Mesenchymal stem cell (in vitro differentiated cells and primary cell): ENCODE measurements around the gene EMP1.

Experiments
- DNase-seq: peaks from one replicate; pipeline ENCODE4 v3.0.0-alpha.2; 2013
- H2AFZ ChIP-seq: one replicate; pipeline ENCODE4 v1.6.1; 2013; ENCODE audit warnings: low read depth, mild to moderate bottlenecking, control low read depth, inconsistent platforms, low read length, moderate library complexity
- H2AK5ac ChIP-seq: 2 replicates; pipeline ENCODE4 v1.6.1; 2013; ENCODE audit warnings: low read length, moderate library complexity, mild to moderate bottlenecking, inconsistent platforms; ENCODE audit not compliant: severe bottlenecking
- H2BK120ac ChIP-seq: one replicate; pipeline ENCODE4 v1.6.1; 2013; ENCODE audit warnings: low read depth, mild to moderate bottlenecking, inconsistent platforms, low read length, moderate library complexity
- H2BK12ac ChIP-seq, 2 experiments: one replicate each; pipeline ENCODE4 v1.6.1; 2013; ENCODE audit warnings: inconsistent platforms in 2 of 2, low read length in 2 of 2, mild to moderate bottlenecking in 2 of 2, moderate library complexity in 2 of 2, control low read depth in 1 of 2
- H2BK15ac ChIP-seq: one replicate; pipeline ENCODE4 v1.6.1; 2013; ENCODE audit warnings: mild to moderate bottlenecking, low read depth, inconsistent platforms; ENCODE audit not compliant: poor library complexity, severe bottlenecking
- H2BK5ac ChIP-seq: 2 replicates; pipeline ENCODE4 v1.6.1; 2013; ENCODE audit warnings: low read depth, mild to moderate bottlenecking, low read length, control low read depth, inconsistent platforms; ENCODE audit not compliant: poor library complexity, severe bottlenecking
- H3K14ac ChIP-seq, 2 experiments: one replicate each; pipeline ENCODE4 v1.6.1; 2013; ENCODE audit warnings: inconsistent platforms in 2 of 2, low read length in 2 of 2, control low read depth in 1 of 2, mild to moderate bottlenecking in 1 of 2, moderate library complexity in 1 of 2
- H3K18ac ChIP-seq, 2 experiments: one replicate each; pipeline ENCODE4 v1.6.1; 2013; ENCODE audit warnings: inconsistent platforms in 2 of 2, low read length in 2 of 2, control low read depth in 1 of 2, low read depth in 1 of 2, mild to moderate bottlenecking in 1 of 2
- H3K23ac ChIP-seq, 2 experiments: one replicate each; pipeline ENCODE4 v1.6.1; 2013; ENCODE audit warnings: inconsistent platforms in 2 of 2, low read length in 2 of 2, mild to moderate bottlenecking in 2 of 2, moderate library complexity in 2 of 2, control low read depth in 1 of 2
- H3K27ac ChIP-seq: 2 replicates; pipeline ENCODE4 v1.5.1; 2013; ENCODE audit warnings: mild to moderate bottlenecking, moderate library complexity, low read length, control low read depth, inconsistent platforms; ENCODE audit not compliant: poor library complexity, severe bottlenecking
- H3K27me3 ChIP-seq, 2 experiments: 2 replicates each; pipeline versions ENCODE4 v1.6.1 to v1.7.0; 2013; ENCODE audit warnings: low read length in 2 of 2, mild to moderate bottlenecking in 2 of 2, moderate library complexity in 2 of 2, control low read depth in 1 of 2, inconsistent platforms in 1 of 2; ENCODE audit not compliant: control insufficient read depth in 1 of 2, insufficient read depth in 1 of 2
- H3K36me3 ChIP-seq, 2 experiments: 2 replicates each; pipeline versions ENCODE4 v1.6.1 to v1.7.0; 2013; ENCODE audit warnings: low read length in 2 of 2, control low read depth in 1 of 2, inconsistent platforms in 1 of 2, low read depth in 1 of 2, mild to moderate bottlenecking in 1 of 2; ENCODE audit not compliant: insufficient read depth in 2 of 2, control insufficient read depth in 1 of 2
- H3K4ac ChIP-seq, 2 experiments: one replicate each; pipeline ENCODE4 v1.6.1; 2013; ENCODE audit warnings: inconsistent platforms in 2 of 2, low read length in 2 of 2, mild to moderate bottlenecking in 2 of 2, moderate library complexity in 2 of 2, control low read depth in 1 of 2, low read depth in 1 of 2
- H3K4me1 ChIP-seq: 2 replicates; pipeline ENCODE4 v1.6.1; 2013; ENCODE audit warnings: low read depth, low read length, control low read depth; ENCODE audit not compliant: control insufficient read depth, insufficient read depth
- H3K4me2 ChIP-seq: 2 replicates; pipeline ENCODE4 v1.6.1; 2013; ENCODE audit warnings: low read length, mild to moderate bottlenecking, inconsistent platforms; ENCODE audit not compliant: poor library complexity, severe bottlenecking
- H3K4me3 ChIP-seq, 2 experiments: 2 replicates each; pipeline versions ENCODE4 v1.5.1 to v1.7.0; 2013; ENCODE audit warnings: low read length in 2 of 2, mild to moderate bottlenecking in 2 of 2, control low read depth in 1 of 2, low read depth in 1 of 2; ENCODE audit not compliant: insufficient read depth in 1 of 2
- H3K79me1 ChIP-seq: replicated peaks from 2 replicates; pipeline ENCODE4 v1.6.1; 2013; ENCODE audit warnings: mild to moderate bottlenecking, control low read depth, low read length, inconsistent platforms; ENCODE audit not compliant: poor library complexity, severe bottlenecking
- H3K9ac ChIP-seq: 2 replicates; pipeline ENCODE4 v1.7.0; 2013; ENCODE audit warnings: mild to moderate bottlenecking, low read length, moderate library complexity
- H3K9me3 ChIP-seq: 2 replicates; pipeline ENCODE4 v1.7.0; 2013; ENCODE audit warnings: mild to moderate bottlenecking, low read length; ENCODE audit not compliant: control insufficient read depth
- H4K8ac ChIP-seq: one replicate; pipeline ENCODE4 v1.6.1; 2013; ENCODE audit warnings: inconsistent platforms, mild to moderate bottlenecking, low read length, moderate library complexity
- H4K91ac ChIP-seq: one replicate; pipeline ENCODE4 v1.6.1; 2013; ENCODE audit warnings: mild to moderate bottlenecking, low read length, inconsistent platforms
- WGBS: methylation state at CpG from one replicate; pipeline ENCODE4 v1.1.7; 2013; ENCODE audit warnings: mixed read lengths; 5-methylcytosine and 5-hydroxymethylcytosine counted together

EMP1 gene

DNA sequence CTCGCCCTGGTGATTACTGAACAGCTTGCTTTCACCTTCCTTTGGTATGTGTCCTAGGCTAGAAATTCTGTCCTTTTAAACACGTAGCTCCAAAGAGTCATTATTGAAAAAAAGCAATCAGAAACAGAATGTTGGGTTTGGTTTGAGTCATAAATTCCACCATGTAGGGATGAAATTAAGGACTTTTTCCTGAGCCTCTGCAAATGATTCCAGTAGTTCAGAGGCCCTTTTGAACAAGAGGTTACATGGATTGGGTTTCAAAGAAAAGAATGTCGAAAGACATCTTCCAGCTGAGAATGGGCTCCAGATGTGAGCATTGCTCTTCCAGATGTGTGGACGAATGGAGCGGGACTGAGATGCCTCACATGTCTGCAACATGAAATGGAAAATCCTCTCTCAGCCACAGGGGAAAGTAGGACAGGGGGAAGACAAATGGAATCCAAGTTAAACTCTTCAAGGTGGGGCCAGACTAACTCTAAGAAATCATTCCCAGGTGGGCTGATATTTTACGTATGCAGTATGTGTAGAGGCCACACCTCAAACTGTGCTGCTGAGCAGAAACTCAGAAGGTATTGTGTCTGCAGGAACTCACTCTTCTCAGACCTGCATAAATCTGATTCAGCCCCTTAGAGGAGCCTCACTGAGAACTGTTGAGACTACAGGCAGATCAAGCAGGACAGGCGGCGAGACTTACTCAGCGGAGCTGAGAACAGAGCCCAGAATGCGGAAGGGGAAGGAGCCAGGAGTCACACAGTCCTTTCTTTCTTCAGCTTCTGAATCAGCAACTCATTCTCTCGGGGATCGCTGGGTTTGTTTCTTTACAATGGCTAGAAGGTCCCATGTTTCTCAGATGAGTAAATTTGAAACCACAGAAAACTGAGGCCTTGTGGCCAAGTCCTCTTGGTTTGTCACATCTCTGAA, 23.3 kb upstream of the EMP1 start:
- Histone ChIP-seq H3K36me3 (no peaks in the 10 kb centered on the region), H3K18ac (peak overlapping the region in 1 of 2 experiments; percentile 54), H3K9ac (peak overlapping the region; percentile 82), H3K9me3 (no peaks in the 10 kb centered on the region), H2BK12ac (no peak overlapping the region), H3K79me1 (no peaks in the 10 kb centered on the region), H3K23ac (no peak overlapping the region), H3K4me2 (no peak overlapping the region), H3K4me1 (peaks cover 8% of the 10 kb centered on the region), H4K8ac (no peak overlapping the region), H2BK15ac (no peak overlapping the region), H2BK120ac (peak overlapping the region; percentile 62), H2AK5ac (no peak overlapping the region), H3K27me3 (no peaks in the 10 kb centered on the region), H2BK5ac (no peak overlapping the region), H2AFZ (no peak overlapping the region), H3K27ac (peak overlapping the region; percentile 26), H3K4me3 (peak overlapping the region in 1 of 2 experiments; percentile 67), H3K14ac (no peak overlapping the region), H4K91ac (no peak overlapping the region), H3K4ac (peak overlapping the region in 1 of 2 experiments; percentile 59)
- DNase-seq = peak; percentile 85
- WGBS = 72% methylated on average over 12 of the region's 12 CpGs

DNA sequence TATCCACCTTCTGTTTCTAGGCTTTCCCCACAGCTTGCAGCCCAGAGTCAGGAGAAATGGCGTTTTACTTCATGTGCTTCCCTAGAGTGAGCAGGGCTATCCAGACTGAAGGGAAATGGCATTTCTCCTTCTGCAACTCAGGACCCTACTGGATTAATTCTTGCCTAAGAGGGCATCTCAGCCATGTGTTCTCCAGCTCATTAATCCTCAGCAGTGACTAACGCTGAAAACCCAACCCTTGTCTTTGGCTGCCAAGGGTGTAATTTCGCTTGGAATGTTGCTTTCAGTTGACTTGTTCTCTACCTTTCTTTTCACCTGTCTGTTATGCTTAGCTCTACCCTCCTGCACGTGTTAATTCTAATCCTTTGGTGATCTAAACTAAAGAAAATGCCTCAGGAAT, 21.0 kb upstream of the EMP1 start:
- Histone ChIP-seq H3K36me3 (no peaks in the 10 kb centered on the region), H3K9ac (peak overlapping the region; percentile 26), H4K8ac (no peak overlapping the region), H3K4me3 (no peak overlapping the region), H4K91ac (no peak overlapping the region), H2BK5ac (no peak overlapping the region), H3K4me1 (peaks cover 13% of the 10 kb centered on the region), H3K23ac (no peak overlapping the region), H3K27me3 (no peaks in the 10 kb centered on the region), H3K4ac (no peak overlapping the region), H2BK120ac (no peak overlapping the region), H3K18ac (no peak overlapping the region), H2AK5ac (no peak overlapping the region), H3K14ac (no peak overlapping the region), H2BK12ac (no peak overlapping the region), H3K79me1 (no peaks in the 10 kb centered on the region), H3K4me2 (no peak overlapping the region), H3K27ac (no peak overlapping the region), H2AFZ (no peak overlapping the region), H3K9me3 (no peaks in the 10 kb centered on the region), H2BK15ac (no peak overlapping the region)
- DNase-seq = no peak
- 90% methylated on average over 3 of the region's 4 CpGs for WGBS

DNA sequence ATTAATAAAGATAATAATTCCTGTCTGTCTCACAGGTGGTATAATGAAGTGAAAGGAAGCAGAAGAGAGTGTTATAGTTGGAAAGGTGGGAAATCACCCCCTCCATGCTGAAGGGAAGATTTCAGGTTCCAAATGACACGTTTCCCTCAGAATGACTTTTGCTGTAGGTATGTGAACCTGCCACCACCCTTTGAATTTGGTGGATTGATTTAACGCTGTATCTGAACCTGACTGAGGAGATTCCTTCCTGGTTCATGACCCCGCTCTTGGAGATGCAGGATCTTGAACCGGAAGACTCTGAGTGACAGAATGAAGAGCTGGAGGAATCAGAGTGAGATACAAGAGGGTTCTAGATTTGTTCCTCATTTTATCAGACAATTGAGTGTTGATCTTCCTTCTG, 20.3 kb upstream of the EMP1 start:
- Histone ChIP-seq H3K9me3 (no peaks in the 10 kb centered on the region), H3K9ac (no peak overlapping the region), H2BK15ac (no peak overlapping the region), H3K4me2 (no peak overlapping the region), H3K14ac (no peak overlapping the region), H2BK12ac (no peak overlapping the region), H2AK5ac (no peak overlapping the region), H3K23ac (no peak overlapping the region), H2BK5ac (no peak overlapping the region), H4K91ac (no peak overlapping the region), H2AFZ (no peak overlapping the region), H3K4ac (no peak overlapping the region), H3K4me1 (peaks cover 13% of the 10 kb centered on the region), H2BK120ac (no peak overlapping the region), H3K79me1 (no peaks in the 10 kb centered on the region), H3K36me3 (no peaks in the 10 kb centered on the region), H3K18ac (no peak overlapping the region), H4K8ac (no peak overlapping the region), H3K27ac (no peak overlapping the region), H3K27me3 (no peaks in the 10 kb centered on the region), H3K4me3 (no peak overlapping the region)
- no peak for DNase-seq
- 94% methylated on average over 4 of the region's 4 CpGs for WGBS

DNA sequence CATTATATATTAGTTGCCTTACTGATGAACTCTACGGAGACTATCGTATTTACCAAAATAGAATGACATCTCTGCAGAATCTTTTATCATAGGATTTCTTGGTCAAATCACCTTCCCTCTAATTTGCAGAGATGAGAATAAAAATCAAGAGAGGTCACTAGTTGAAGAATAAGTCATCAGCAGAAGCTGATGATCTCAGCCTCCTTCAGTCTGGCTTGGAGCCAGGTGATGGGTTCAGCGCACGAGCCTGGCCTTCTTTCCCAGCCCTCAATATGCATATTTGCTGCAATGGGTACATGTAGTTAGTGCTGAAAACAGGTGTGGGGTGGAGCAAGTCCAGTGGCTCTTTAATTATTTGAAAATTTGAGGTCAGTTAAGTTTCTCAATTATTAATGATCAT, 19.2 kb upstream of the EMP1 start:
- no peak for DNase-seq
- H3K4me1 ChIP-seq = peaks cover 7% of the 10 kb centered on the region
- no peak overlapping the region for H3K18ac ChIP-seq
- no peaks in the 10 kb centered on the region for H3K79me1 ChIP-seq
- H3K27me3 ChIP-seq = no peaks in the 10 kb centered on the region
- H2BK12ac ChIP-seq = no peak overlapping the region
- H4K8ac ChIP-seq = no peak overlapping the region
- no peak overlapping the region for H3K4me3 ChIP-seq
- no peak overlapping the region for H4K91ac ChIP-seq
- H3K27ac ChIP-seq = no peak overlapping the region
- H3K4ac ChIP-seq = no peak overlapping the region
- no peak overlapping the region for H3K9ac ChIP-seq
- no peaks in the 10 kb centered on the region for H3K9me3 ChIP-seq
- no peak overlapping the region for H3K4me2 ChIP-seq
- H3K36me3 ChIP-seq = no peaks in the 10 kb centered on the region
- H2BK15ac ChIP-seq = no peak overlapping the region
- no peak overlapping the region for H2BK120ac ChIP-seq
- no peak overlapping the region for H3K14ac ChIP-seq
- H2AK5ac ChIP-seq = no peak overlapping the region
- WGBS = 67% methylated on average over 2 of the region's 4 CpGs
- no peak overlapping the region for H2BK5ac ChIP-seq
- no peak overlapping the region for H3K23ac ChIP-seq
- H2AFZ ChIP-seq = no peak overlapping the region
